HEK293 (cell line): ENCODE measurements around the gene ENO4.

ENCODE experiments used
- ZBTB20 ChIP-seq: fragments of 450-650 bp; formaldehyde crosslinking; IDR thresholded peaks from 2 replicates; pipeline ENCODE4 v1.5.1; 2016; ENCODE audit warnings: missing biosample characterization, missing genetic modification characterization
- ZEB2 ChIP-seq: fragments of 450-650 bp; formaldehyde crosslinking; IDR thresholded peaks from 2 replicates; pipeline ENCODE4 v1.5.1; 2016; ENCODE audit warnings: missing biosample characterization, missing genetic modification characterization
- ZNF175 ChIP-seq: fragments of 450-650 bp; formaldehyde crosslinking; IDR thresholded peaks from 2 replicates; pipeline ENCODE4 v1.5.1; 2016; ENCODE audit warnings: missing biosample characterization, missing genetic modification characterization
- ZNF248 ChIP-seq: fragments of 450-650 bp; formaldehyde crosslinking; IDR thresholded peaks from 2 replicates; pipeline ENCODE4 v1.5.1; 2017; ENCODE audit warnings: missing biosample characterization, missing genetic modification characterization
- ZNF423 ChIP-seq: fragments of 450-650 bp; formaldehyde crosslinking; IDR thresholded peaks from 2 replicates; pipeline ENCODE4 v1.5.1; 2016; ENCODE audit warnings: missing biosample characterization, missing genetic modification characterization
- TF ChIP-seq, protein P1 (sequence below): fragments of 450-650 bp; formaldehyde crosslinking; IDR thresholded peaks from 2 replicates; pipeline ENCODE4 v1.5.1; 2016; ENCODE audit warnings: missing biosample characterization, missing genetic modification characterization
- TF ChIP-seq, protein P2 (sequence below): fragments of 450-650 bp; formaldehyde crosslinking; IDR thresholded peaks from 2 replicates; pipeline ENCODE4 v1.5.1; 2016; ENCODE audit warnings: missing biosample characterization, missing genetic modification characterization, low read depth
- TF ChIP-seq, protein P3 (sequence below): fragments of 450-650 bp; formaldehyde crosslinking; IDR thresholded peaks from 2 replicates; pipeline ENCODE4 v1.5.1; 2016; ENCODE audit warnings: missing biosample characterization, missing genetic modification characterization

DNA sequence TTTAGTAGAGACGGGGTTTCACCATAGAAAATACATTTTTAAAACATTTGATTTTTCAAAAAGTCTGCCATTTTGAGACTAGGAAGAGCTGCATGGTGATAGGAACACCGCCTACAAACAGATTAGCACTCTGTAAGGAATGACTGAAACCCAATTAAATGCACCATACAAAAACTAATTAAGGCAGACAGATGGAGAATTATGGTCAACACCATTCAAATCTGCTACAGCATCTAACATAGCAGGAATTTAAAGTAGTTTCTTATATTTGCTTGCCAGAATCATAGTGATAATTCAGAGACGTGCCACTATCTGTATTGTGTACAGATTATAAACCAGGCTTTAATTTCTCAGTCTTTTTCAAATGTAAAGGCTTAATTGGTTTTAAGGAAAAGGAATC lies 68.2 kb downstream of the ENO4 start:
- TF ChIP-seq, protein P1, sequence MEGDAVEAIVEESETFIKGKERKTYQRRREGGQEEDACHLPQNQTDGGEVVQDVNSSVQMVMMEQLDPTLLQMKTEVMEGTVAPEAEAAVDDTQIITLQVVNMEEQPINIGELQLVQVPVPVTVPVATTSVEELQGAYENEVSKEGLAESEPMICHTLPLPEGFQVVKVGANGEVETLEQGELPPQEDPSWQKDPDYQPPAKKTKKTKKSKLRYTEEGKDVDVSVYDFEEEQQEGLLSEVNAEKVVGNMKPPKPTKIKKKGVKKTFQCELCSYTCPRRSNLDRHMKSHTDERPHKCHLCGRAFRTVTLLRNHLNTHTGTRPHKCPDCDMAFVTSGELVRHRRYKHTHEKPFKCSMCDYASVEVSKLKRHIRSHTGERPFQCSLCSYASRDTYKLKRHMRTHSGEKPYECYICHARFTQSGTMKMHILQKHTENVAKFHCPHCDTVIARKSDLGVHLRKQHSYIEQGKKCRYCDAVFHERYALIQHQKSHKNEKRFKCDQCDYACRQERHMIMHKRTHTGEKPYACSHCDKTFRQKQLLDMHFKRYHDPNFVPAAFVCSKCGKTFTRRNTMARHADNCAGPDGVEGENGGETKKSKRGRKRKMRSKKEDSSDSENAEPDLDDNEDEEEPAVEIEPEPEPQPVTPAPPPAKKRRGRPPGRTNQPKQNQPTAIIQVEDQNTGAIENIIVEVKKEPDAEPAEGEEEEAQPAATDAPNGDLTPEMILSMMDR (tag by site-specific recombination), result no peak
- TF ChIP-seq ZNF423 (tag by site-specific recombination) (no peak), ZNF175 (tag by site-specific recombination) (no peak), ZEB2 (no peak), ZNF248 (tag by site-specific recombination) (no peak), ZBTB20 (tag by site-specific recombination) (no peak)
- TF ChIP-seq, protein P2, sequence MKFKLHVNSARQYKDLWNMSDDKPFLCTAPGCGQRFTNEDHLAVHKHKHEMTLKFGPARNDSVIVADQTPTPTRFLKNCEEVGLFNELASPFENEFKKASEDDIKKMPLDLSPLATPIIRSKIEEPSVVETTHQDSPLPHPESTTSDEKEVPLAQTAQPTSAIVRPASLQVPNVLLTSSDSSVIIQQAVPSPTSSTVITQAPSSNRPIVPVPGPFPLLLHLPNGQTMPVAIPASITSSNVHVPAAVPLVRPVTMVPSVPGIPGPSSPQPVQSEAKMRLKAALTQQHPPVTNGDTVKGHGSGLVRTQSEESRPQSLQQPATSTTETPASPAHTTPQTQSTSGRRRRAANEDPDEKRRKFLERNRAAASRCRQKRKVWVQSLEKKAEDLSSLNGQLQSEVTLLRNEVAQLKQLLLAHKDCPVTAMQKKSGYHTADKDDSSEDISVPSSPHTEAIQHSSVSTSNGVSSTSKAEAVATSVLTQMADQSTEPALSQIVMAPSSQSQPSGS (tag by site-specific recombination), result no peak
- TF ChIP-seq, protein P3, sequence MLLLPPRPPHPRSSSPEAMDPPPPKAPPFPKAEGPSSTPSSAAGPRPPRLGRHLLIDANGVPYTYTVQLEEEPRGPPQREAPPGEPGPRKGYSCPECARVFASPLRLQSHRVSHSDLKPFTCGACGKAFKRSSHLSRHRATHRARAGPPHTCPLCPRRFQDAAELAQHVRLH (tag by site-specific recombination), result no peak
